ENCODE data around the gene SCYL3. TPM values are rescaled to one million over a fixed set of nuclear protein-coding genes. Genes with fewer than 3 reads are reported as not detected.
"Not testable (repeated sequence)": the region's sequence is repeated elsewhere in the genome, so short reads cannot be mapped to it uniquely, and the experiment has no call there.

The SCYL3 gene
- total RNA-seq, 2 donors from 2014 or later = 7.0 to 7.3 TPM

- no peaks in the 10 kb centered on the region for H3K4me1 ChIP-seq
- H3K9me3 ChIP-seq = no peaks in the 10 kb centered on the region
- intact Hi-C loops (cut with DNase I) = no loop called here
- H3K4me3 ChIP-seq = no peak overlapping the region
- H3K27ac ChIP-seq = no peak overlapping the region
- no peaks in the 10 kb centered on the region for H3K27me3 ChIP-seq
- ATAC-seq (no peak), DNase-seq (no peak)
- TF ChIP-seq CTCF (IDR thresholded peaks at IDR 0.05) = no peak
- TF ChIP-seq POLR2A (IDR thresholded peaks at IDR 0.05) = no peak
- WGBS, 2 donors = 95 to 96% methylated on average over 3 of the region's 3 CpGs
- peaks cover 0 to 3% of the 10 kb centered on the region in 2 donors for H3K36me3 ChIP-seq (replicated peaks in 1 of 2; ENCODE audit: insufficient read depth in 1 of 2, low read depth in 2 of 2)
These were observed 69.5 kb downstream of the SCYL3 start for GRCh38 chr1:169824153-169824552.

- no peak for ATAC-seq
- Histone ChIP-seq H3K4me1 (no peaks in the 10 kb centered on the region), H3K9me3 (no peaks in the 10 kb centered on the region), H3K27me3 (no peaks in the 10 kb centered on the region), H3K27ac (no peak overlapping the region), H3K4me3 (no peak overlapping the region), H3K36me3 (replicated peaks in 1 of 2; ENCODE audit: insufficient read depth in 1 of 2, low read depth in 2 of 2) (no peaks in the 10 kb centered on the region)
- DNase-seq = no peak
- no peak for TF ChIP-seq CTCF (IDR thresholded peaks at IDR 0.05)
- no peak for TF ChIP-seq POLR2A (IDR thresholded peaks at IDR 0.05)
- intact Hi-C loops (cut with DNase I) = no loop called here
- WGBS, 2 donors = 92 to 94% methylated on average over 7 of the region's 7 CpGs
These were observed 72.2 kb downstream of the SCYL3 start for GRCh38 chr1:169821500-169821899.

- no peaks in the 10 kb centered on the region for H3K4me1 ChIP-seq
- H3K27me3 ChIP-seq = no peaks in the 10 kb centered on the region
- DNase-seq = no peak
- no peak overlapping the region for H3K4me3 ChIP-seq
- H3K9me3 ChIP-seq = no peaks in the 10 kb centered on the region
- H3K36me3 ChIP-seq (replicated peaks in 1 of 2; ENCODE audit: insufficient read depth in 1 of 2, low read depth in 2 of 2) = no peaks in the 10 kb centered on the region
- H3K27ac ChIP-seq = no peak overlapping the region
- intact Hi-C loops (cut with DNase I) = no loop called here
- TF ChIP-seq POLR2A (IDR thresholded peaks at IDR 0.05) = no peak
- no peak for TF ChIP-seq CTCF (IDR thresholded peaks at IDR 0.05)
- ATAC-seq = no peak
- 88 to 91% methylated on average over 1 of the region's 1 CpG for WGBS, 2 donors
These were observed 77.1 kb downstream of the SCYL3 start for GRCh38 chr1:169816617-169817016.

- intact Hi-C loops (cut with DNase I) = no loop called here
- WGBS, 2 donors = 50 to 70% methylated on average over 2 of the region's 2 CpGs
- H3K27ac ChIP-seq = no peak overlapping the region
- no peak for DNase-seq
- H3K4me1 ChIP-seq = no peaks in the 10 kb centered on the region
- ATAC-seq = no peak
- no peak for TF ChIP-seq CTCF (IDR thresholded peaks at IDR 0.05)
- no peak overlapping the region for H3K4me3 ChIP-seq
- H3K9me3 ChIP-seq = no peaks in the 10 kb centered on the region
- H3K27me3 ChIP-seq = no peaks in the 10 kb centered on the region
- no peaks in the 10 kb centered on the region for H3K36me3 ChIP-seq (replicated peaks in 1 of 2; ENCODE audit: insufficient read depth in 1 of 2, low read depth in 2 of 2)
These were observed 79.4 kb downstream of the SCYL3 start for GRCh38 chr1:169814265-169814664.

GRCh38 chr1:169812131-169812530 is 81.6 kb downstream of the SCYL3 start:
- no peak for ATAC-seq
- WGBS, 2 donors = 87% methylated on average over 2 of the region's 2 CpGs
- no peaks in the 10 kb centered on the region for H3K36me3 ChIP-seq (replicated peaks in 1 of 2; ENCODE audit: insufficient read depth in 1 of 2, low read depth in 2 of 2)
- H3K9me3 ChIP-seq = no peaks in the 10 kb centered on the region
- no peak overlapping the region for H3K4me3 ChIP-seq
- H3K4me1 ChIP-seq = no peaks in the 10 kb centered on the region
- no peaks in the 10 kb centered on the region for H3K27me3 ChIP-seq
- no peak for TF ChIP-seq POLR2A (IDR thresholded peaks at IDR 0.05)
- no peak for TF ChIP-seq CTCF (IDR thresholded peaks at IDR 0.05)
- no peak overlapping the region for H3K27ac ChIP-seq
- no peak for DNase-seq
- intact Hi-C loops (cut with DNase I) = no loop called here

- H3K27ac ChIP-seq; H3K9me3 ChIP-seq; H3K36me3 ChIP-seq (replicated peaks in 1 of 2; ENCODE audit: insufficient read depth in 1 of 2, low read depth in 2 of 2); H3K27me3 ChIP-seq; H3K4me3 ChIP-seq; ATAC-seq; DNase-seq; H3K4me1 ChIP-seq; intact Hi-C loops (cut with DNase I): not testable (repeated sequence)
These were observed 82.2 kb downstream of the SCYL3 start for GRCh38 chr1:169811418-169812035.
